Measurements from ENCODE around the gene SLC36A1. TPM values are rescaled to one million over a fixed set of nuclear protein-coding genes. Genes with fewer than 3 reads are reported as not detected.

Gene SLC36A1
- 10 to 100 TPM; 20.2 to 30.6 TPM for total RNA-seq

GRCh38 chr5:151447174-151448037, at the start of gene SLC36A1:
Gene SLC36A1 (plus strand): TSS chr5:151447603. CDS start chr5:151458793, 11,190 bp downstream.
- Histone ChIP-seq H3K27ac (peak within 1 kb of the TSS; percentile 10), H3K9me3 (no peaks in the 10 kb centered on the region), H3K9ac (ENCODE audit: low read depth in 2 of 2, low read length in 2 of 2) (peak within 1 kb of the TSS; percentile 54 to 73), H3K4me1 (no peaks in the 10 kb centered on the region), H3K4me3 (peak within 1 kb of the TSS; percentile 61), H3K27me3 (no peaks in the 10 kb centered on the region), H3K36me3 (no peaks in the 10 kb centered on the region)
- peak; percentile 95 for TF ChIP-seq CTCF (IDR thresholded peaks at IDR 0.05)
- intact Hi-C loops (cut with DNase I), result loop anchor here (2.0 to 5.0 kb wide), 3 partner anchors 53 to 293 kb away; no protein-coding TSS in a partner anchor
- DNase-seq, result peak; percentile 97

- H3K36me3 ChIP-seq, result no peaks in the 10 kb centered on the region
- no peak for DNase-seq
- no peaks in the 10 kb centered on the region for H3K27me3 ChIP-seq
- intact Hi-C loops (cut with DNase I), result no loop called here
- no peak overlapping the region for H3K4me3 ChIP-seq
- no peaks in the 10 kb centered on the region for H3K9me3 ChIP-seq
- no peak overlapping the region for H3K9ac ChIP-seq (ENCODE audit: low read depth in 2 of 2, low read length in 2 of 2)
- no peak for TF ChIP-seq CTCF (IDR thresholded peaks at IDR 0.05)
- no peak overlapping the region for H3K27ac ChIP-seq
- no peaks in the 10 kb centered on the region for H3K4me1 ChIP-seq
Measured at GRCh38 chr5:151405334-151406160, 41.9 kb upstream of the SLC36A1 start.

- Histone ChIP-seq H3K36me3 (no peaks in the 10 kb centered on the region), H3K4me3 (no peak overlapping the region), H3K9me3 (no peaks in the 10 kb centered on the region), H3K27me3 (no peaks in the 10 kb centered on the region), H3K9ac (ENCODE audit: low read depth in 2 of 2, low read length in 2 of 2) (no peak overlapping the region), H3K27ac (no peak overlapping the region), H3K4me1 (no peaks in the 10 kb centered on the region)
- no peak for DNase-seq
- intact Hi-C loops (cut with DNase I), result no loop called here
- TF ChIP-seq CTCF (IDR thresholded peaks at IDR 0.05), result peak; percentile 31
Measured at GRCh38 chr5:151406322-151406947, 41.0 kb upstream of the SLC36A1 start.

- DNase-seq, result no peak
- intact Hi-C loops (cut with DNase I), result no loop called here
- H3K27ac ChIP-seq, result no peak overlapping the region
- H3K27me3 ChIP-seq, result no peaks in the 10 kb centered on the region
- H3K9me3 ChIP-seq, result no peaks in the 10 kb centered on the region
- no peak overlapping the region for H3K4me3 ChIP-seq
- H3K9ac ChIP-seq (ENCODE audit: low read depth in 2 of 2, low read length in 2 of 2), result no peak overlapping the region
- TF ChIP-seq CTCF (IDR thresholded peaks at IDR 0.05), result no peak
- H3K36me3 ChIP-seq, result no peaks in the 10 kb centered on the region
- no peaks in the 10 kb centered on the region for H3K4me1 ChIP-seq
Measured at GRCh38 chr5:151408591-151409230, 38.7 kb upstream of the SLC36A1 start.

- Histone ChIP-seq H3K36me3 (no peaks in the 10 kb centered on the region), H3K27ac (no peak overlapping the region), H3K4me3 (no peak overlapping the region), H3K9ac (ENCODE audit: low read depth in 2 of 2, low read length in 2 of 2) (no peak overlapping the region), H3K9me3 (no peaks in the 10 kb centered on the region), H3K27me3 (no peaks in the 10 kb centered on the region), H3K4me1 (no peaks in the 10 kb centered on the region)
- intact Hi-C loops (cut with DNase I), result no loop called here
- no peak for TF ChIP-seq CTCF (IDR thresholded peaks at IDR 0.05)
- no peak for DNase-seq
Measured at GRCh38 chr5:151413800-151414199, 33.6 kb upstream of the SLC36A1 start.
